K562 (cell line): ENCODE measurements around the gene APIP. TPM values are rescaled to one million over a fixed set of nuclear protein-coding genes. Genes with fewer than 3 reads are reported as not detected.

ENCODE experiments used
- GABPA ChIP-seq: fragments of 200-800 bp; sonication (Bioruptor generic); conservative IDR thresholded peaks from 2 replicates; pipeline ENCODE4 v1.6.1; 2016; ENCODE audit warnings: low read depth, missing genetic modification characterization, missing compliant biosample characterization
- HDAC2 ChIP-seq: fragments of 450-650 bp; IDR thresholded peaks from 2 replicates; pipeline ENCODE4 v1.6.1; 2016; ENCODE audit warnings: mild to moderate bottlenecking
- JUNB ChIP-seq: fragments of 450-650 bp; formaldehyde crosslinking; conservative IDR thresholded peaks from 2 replicates; pipeline ENCODE4 v1.4.0; 2020; ENCODE audit warnings: mild to moderate bottlenecking
- PRMT5 ChIP-seq: sonication (generic); formaldehyde crosslinking; IDR thresholded peaks from 2 replicates; pipeline ENCODE4 v1.5.0; 2020; ENCODE audit warnings: missing genetic modification reagents
- SNIP1 ChIP-seq: fragments of 450-650 bp; IDR thresholded peaks from 2 replicates; pipeline ENCODE4 v1.7.1; 2017; ENCODE audit warnings: low read depth, mild to moderate bottlenecking
- ZBTB40 ChIP-seq, 2 experiments: fragments of 450-650 bp in 1 of 2; sonication (generic) in 1 of 2; formaldehyde crosslinking in 1 of 2; IDR thresholded peaks; 2 replicates each; pipeline versions ENCODE4 v1.7.1 to v1.9.0; 2016 to 2022; ENCODE audit warnings: inconsistent platforms in 1 of 2, mild to moderate bottlenecking in 1 of 2, missing genetic modification reagents in 1 of 2
- ZNF717 ChIP-seq: fragments of 250-450 bp; sonication (Bioruptor Pico); IDR thresholded peaks from 2 replicates; pipeline ENCODE4 v1.5.0; 2021
- ZNF740 ChIP-seq, 3 experiments: fragments of 200-800 bp in 1 of 3; sonication (Bioruptor generic) in 1 of 3; sonication (generic) in 1 of 3; formaldehyde crosslinking in 1 of 3; IDR thresholded peaks; 2 replicates each; pipeline versions ENCODE4 v1.6.1 to v1.8.0; 2016 to 2022; ENCODE audit warnings: mild to moderate bottlenecking in 2 of 3, missing compliant biosample characterization in 2 of 3, missing genetic modification characterization in 2 of 3, missing genetic modification reagents in 1 of 3
- polyA plus RNA-seq, 8 experiments: library from polyadenylated mRNA; depleted of rRNA in 4 of 8; stranded (reverse) in 5 of 8; unstranded in 3 of 8; fragments of >200 nt; fragmentation: Nextera tagmentation in 2 of 8; fragmentation: Illumina TruSeq in 1 of 8; extraction: Ambion mirVana in 2 of 8; extraction: Trizol in 1 of 8; gene quantifications; 2 replicates each; pipeline versions ENCODE4 v1.2.1 to v1.2.3, GENCODE V29; 2011 to 2014; ENCODE audit warnings: inconsistent platforms in 1 of 8, missing spikeins in 1 of 8
- total RNA-seq, 7 experiments: library from RNA; depleted of rRNA in 6 of 7; stranded (reverse); fragments of >200 nt in 6 of 7; fragmentation: Illumina TruSeq in 2 of 7; extraction: Trizol in 2 of 7; gene quantifications; 2 replicates each; pipeline versions ENCODE4 v1.2.1 to v1.2.3, GENCODE V29; 2011 to 2021; ENCODE audit warnings: low replicate concordance in 1 of 7
- TF ChIP-seq, protein P1 (sequence below): fragments of 450-650 bp; IDR thresholded peaks from 2 replicates; pipeline ENCODE4 v1.6.1; 2016; ENCODE audit warnings: borderline replicate concordance
- TF ChIP-seq, protein P2 (sequence below), 2 experiments: fragments of 450-650 bp in 1 of 2; sonication (generic) in 1 of 2; formaldehyde crosslinking in 1 of 2; IDR thresholded peaks in 1 of 2; conservative IDR thresholded peaks in 1 of 2; 2 replicates each; pipeline versions ENCODE4 v1.6.1 to v1.8.1; 2016 to 2023; ENCODE audit warnings: mild to moderate bottlenecking in 2 of 2, moderate library complexity in 2 of 2, inconsistent platforms in 1 of 2, missing genetic modification reagents in 1 of 2

Gene APIP
- total and polyA plus RNA-seq, 9 of the 15 experiments (the other 6 are each of a cell fraction or from before 2014, with no cell fraction given): 63.7 to 110 (median 82.8) TPM

GRCh38 chr11:34915136-34916014 is 804 bp downstream of the APIP start (continued):
- TF ChIP-seq ZBTB40 (IDR thresholded peaks at IDR 0.05) (peak; percentile 20; the same call in 1 of the 2 replicates), ZBTB40 (CRISPR knock-in tag; IDR thresholded peaks at IDR 0.05) (no peak), PRMT5 (CRISPR knock-in tag) (no peak), JUNB (no peak), SNIP1 (no peak), GABPA (no peak), HDAC2 (no peak), ZNF717 (no peak), ZNF740 (CRISPR knock-in tag; IDR thresholded peaks at IDR 0.05) (no peak), ZNF740 (tag; IDR thresholded peaks at IDR 0.05) (no peak)
- TF ChIP-seq, protein P1, sequence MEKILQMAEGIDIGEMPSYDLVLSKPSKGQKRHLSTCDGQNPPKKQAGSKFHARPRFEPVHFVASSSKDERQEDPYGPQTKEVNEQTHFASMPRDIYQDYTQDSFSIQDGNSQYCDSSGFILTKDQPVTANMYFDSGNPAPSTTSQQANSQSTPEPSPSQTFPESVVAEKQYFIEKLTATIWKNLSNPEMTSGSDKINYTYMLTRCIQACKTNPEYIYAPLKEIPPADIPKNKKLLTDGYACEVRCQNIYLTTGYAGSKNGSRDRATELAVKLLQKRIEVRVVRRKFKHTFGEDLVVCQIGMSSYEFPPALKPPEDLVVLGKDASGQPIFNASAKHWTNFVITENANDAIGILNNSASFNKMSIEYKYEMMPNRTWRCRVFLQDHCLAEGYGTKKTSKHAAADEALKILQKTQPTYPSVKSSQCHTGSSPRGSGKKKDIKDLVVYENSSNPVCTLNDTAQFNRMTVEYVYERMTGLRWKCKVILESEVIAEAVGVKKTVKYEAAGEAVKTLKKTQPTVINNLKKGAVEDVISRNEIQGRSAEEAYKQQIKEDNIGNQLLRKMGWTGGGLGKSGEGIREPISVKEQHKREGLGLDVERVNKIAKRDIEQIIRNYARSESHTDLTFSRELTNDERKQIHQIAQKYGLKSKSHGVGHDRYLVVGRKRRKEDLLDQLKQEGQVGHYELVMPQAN: 0 out of 2 replicates have a peak, but pooled peaks have one; percentile 8
- TF ChIP-seq, protein P2, sequence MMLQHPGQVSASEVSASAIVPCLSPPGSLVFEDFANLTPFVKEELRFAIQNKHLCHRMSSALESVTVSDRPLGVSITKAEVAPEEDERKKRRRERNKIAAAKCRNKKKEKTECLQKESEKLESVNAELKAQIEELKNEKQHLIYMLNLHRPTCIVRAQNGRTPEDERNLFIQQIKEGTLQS (IDR thresholded peaks at IDR 0.05): peak; percentile 23; the same call in 1 of the 2 replicates
- TF ChIP-seq, protein P2 (CRISPR knock-in tag; conservative IDR thresholded peaks at IDR 0.05): peak; percentile 69; the same call in 1 of the 2 replicates
